Keratinocyte (primary cell): ENCODE measurements around the gene ROR1. TPM values are rescaled to one million over a fixed set of nuclear protein-coding genes. Genes with fewer than 3 reads are reported as not detected.
A peak's percentile ranks its signal among the peaks of the same experiment; 100 is the strongest.

Experiments used
- DNase-seq: peaks from one replicate; pipeline ENCODE4 v3.0.0-alpha.2; 2011; ENCODE audit warnings: low read depth, missing footprints, low spot score
- FAIRE-seq: peaks from 2 replicates; lab custom pipeline; 2011; peaks lifted over from hg19 to GRCh38; lab: Jason Lieb, UNC
- H2AFZ ChIP-seq: 2 replicates; pipeline ENCODE4 v1.6.0; 2012; ENCODE audit warnings: low read length, control low read depth, inconsistent platforms; ENCODE audit not compliant: control insufficient read depth
- H3K27ac ChIP-seq: 2 replicates; pipeline ENCODE4 v1.5.1; 2011; ENCODE audit warnings: low read length; ENCODE audit not compliant: control insufficient read depth, insufficient read depth
- H3K27me3 ChIP-seq: 3 replicates; pipeline ENCODE4 v1.6.0; 2011; ENCODE audit warnings: low read length; ENCODE audit not compliant: control insufficient read depth, insufficient read depth; ENCODE audit errors: extremely low read depth
- H3K36me3 ChIP-seq, 2 experiments: 2 replicates in 1 of 2; 3 replicates in 1 of 2; pipeline ENCODE4 v1.5.1; 2011; ENCODE audit warnings: low read length in 2 of 2, mild to moderate bottlenecking in 1 of 2; ENCODE audit not compliant: control insufficient read depth in 2 of 2, insufficient read depth in 2 of 2; ENCODE audit errors: extremely low read depth in 1 of 2
- H3K4me1 ChIP-seq: 3 replicates; pipeline ENCODE4 v1.5.1; 2011; ENCODE audit warnings: low read length; ENCODE audit not compliant: control insufficient read depth, insufficient read depth; ENCODE audit errors: extremely low read depth
- H3K4me2 ChIP-seq: 3 replicates; pipeline ENCODE4 v1.6.0; 2011; ENCODE audit warnings: low read depth, low read length; ENCODE audit not compliant: control insufficient read depth, insufficient read depth; ENCODE audit errors: extremely low read depth
- H3K4me3 ChIP-seq, 3 experiments: fragments of 200-600 bp in 1 of 3; sonication (generic) in 1 of 3; 2 replicates in 2 of 3; 3 replicates in 1 of 3; pipeline ENCODE4 v1.5.1; 2011 to 2016; ENCODE audit warnings: low read length in 3 of 3, mild to moderate bottlenecking in 3 of 3, control low read depth in 2 of 3, inconsistent platforms in 1 of 3, low read depth in 1 of 3, mixed read lengths in 1 of 3, mixed run types in 1 of 3, moderate library complexity in 1 of 3; ENCODE audit not compliant: control insufficient read depth in 2 of 3, insufficient read depth in 2 of 3; ENCODE audit errors: extremely low read depth in 1 of 3
- H3K79me2 ChIP-seq: 2 replicates; pipeline ENCODE4 v1.6.0; 2012; ENCODE audit warnings: low read length; ENCODE audit not compliant: control insufficient read depth, insufficient read depth
- H3K9ac ChIP-seq: 3 replicates; pipeline ENCODE4 v1.6.0; 2011; ENCODE audit warnings: low read length; ENCODE audit not compliant: control insufficient read depth, insufficient read depth; ENCODE audit errors: extremely low read depth
- H3K9me1 ChIP-seq: 3 replicates; pipeline ENCODE4 v1.6.0; 2011; ENCODE audit warnings: low read length; ENCODE audit not compliant: control insufficient read depth, insufficient read depth; ENCODE audit errors: extremely low read depth
- H3K9me3 ChIP-seq: 2 replicates; pipeline ENCODE4 v1.5.1; 2012; ENCODE audit warnings: low read depth, low read length; ENCODE audit not compliant: control insufficient read depth
- H4K20me1 ChIP-seq: 3 replicates; pipeline ENCODE4 v1.6.0; 2011; ENCODE audit warnings: low read length; ENCODE audit not compliant: control insufficient read depth, insufficient read depth; ENCODE audit errors: extremely low read depth
- CTCF ChIP-seq, 3 experiments: IDR thresholded peaks in 1 of 3; conservative IDR thresholded peaks in 1 of 3; optimal IDR thresholded peaks in 1 of 3; 2 replicates in 2 of 3; 3 replicates in 1 of 3; pipeline versions ENCODE3 to v1.5.1; 2011; ENCODE audit warnings: low read length in 3 of 3, mild to moderate bottlenecking in 3 of 3, moderate library complexity in 2 of 3, control low read depth in 1 of 3, inconsistent platforms in 1 of 3; ENCODE audit not compliant: insufficient read depth in 2 of 3; ENCODE audit errors: extremely low read depth in 1 of 3
- EZH2 ChIP-seq: IDR thresholded peaks from one replicate; pipeline ENCODE4 v1.6.1; 2012; ENCODE audit warnings: inconsistent platforms, mild to moderate bottlenecking, low read length, moderate library complexity
- dilution Hi-C: fragments of 300-500 bp; cut with MboI; formaldehyde crosslinking; loops from one replicate; pipeline ENCODE4 v1.7.0; 2020; ENCODE audit warnings: low sequenced_read_pairs; ENCODE audit not compliant: extremely low pct_ligation_motif_present
- polyA plus RNA-seq, 5 experiments: library from polyadenylated mRNA; depleted of rRNA in 3 of 5; stranded (reverse) in 3 of 5; stranded (forward) in 1 of 5; unstranded in 1 of 5; fragments of >200 nt; gene quantifications; 1 replicate in 1 of 5; 2 replicates in 3 of 5; 3 replicates in 1 of 5; pipeline versions ENCODE4 v1.2.1 to v1.2.3, GENCODE V29; 2011 to 2012; ENCODE audit warnings: missing spikeins in 2 of 5, low read depth in 1 of 5, low replicate concordance in 1 of 5

ROR1 gene
- polyA plus RNA-seq, 1 donor (not counting 4 experiments of a cell fraction or from before 2014, with no cell fraction given), result 9.2 TPM

GRCh38 chr1:64080941-64081562 lies 307.2 kb downstream of the ROR1 start:
- no peaks in the 10 kb centered on the region for H3K9me1 ChIP-seq
- H3K27ac ChIP-seq, result peak overlapping the region; percentile 15
- TF ChIP-seq EZH2, result no peak
- no peak for TF ChIP-seq CTCF (optimal IDR thresholded peaks at IDR 0.05 in 1 of 3, IDR thresholded peaks at IDR 0.05 in 1 of 3, conservative IDR thresholded peaks at IDR 0.05 in 1 of 3; ENCODE audit: extremely low read depth in 1 of 3, insufficient read depth in 2 of 3, low read length in 3 of 3)
- no peaks in the 10 kb centered on the region for H3K27me3 ChIP-seq
- no peaks in the 10 kb centered on the region for H4K20me1 ChIP-seq
- no peak overlapping the region for H2AFZ ChIP-seq
- dilution Hi-C loops, result no loop called here
- H3K36me3 ChIP-seq, result no peaks in the 10 kb centered on the region
- H3K4me1 ChIP-seq, result peaks cover 39% of the 10 kb centered on the region
- no peaks in the 10 kb centered on the region for H3K9me3 ChIP-seq
- no peak overlapping the region for H3K9ac ChIP-seq
- no peak overlapping the region for H3K4me3 ChIP-seq
- H3K79me2 ChIP-seq, result no peaks in the 10 kb centered on the region
- H3K4me2 ChIP-seq, result no peak overlapping the region
- DNase-seq, result no peak
- FAIRE-seq, result peak; percentile 90

DNA sequence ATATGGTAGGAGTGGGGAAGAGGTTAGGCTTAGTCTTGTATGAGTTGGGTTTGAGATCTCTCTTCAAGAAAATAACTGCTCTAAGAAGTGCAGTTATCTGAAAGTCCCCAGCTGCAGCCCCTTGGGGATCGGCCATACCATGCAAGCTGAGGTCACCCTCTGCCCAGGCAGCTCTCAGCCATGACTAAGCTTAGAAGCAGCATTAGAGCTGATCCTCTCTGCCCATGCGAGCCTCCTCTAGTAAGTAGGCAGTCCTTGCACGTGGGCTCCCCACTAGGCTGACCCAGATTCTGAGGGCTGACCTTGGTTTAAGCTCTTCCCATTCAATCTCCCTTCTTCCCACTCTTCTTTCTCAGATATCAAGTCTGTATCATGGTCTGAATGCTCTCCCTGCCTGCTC lies 308.6 kb downstream of the ROR1 start:
- DNase-seq (no peak), FAIRE-seq (peak; percentile 88)
- H3K9me3 ChIP-seq, result no peaks in the 10 kb centered on the region
- H3K4me1 ChIP-seq, result peaks cover 32% of the 10 kb centered on the region
- H3K9me1 ChIP-seq, result no peaks in the 10 kb centered on the region
- peak overlapping the region; percentile 42 for H3K4me2 ChIP-seq
- H3K36me3 ChIP-seq, result no peaks in the 10 kb centered on the region
- H4K20me1 ChIP-seq, result no peaks in the 10 kb centered on the region
- H3K27me3 ChIP-seq, result no peaks in the 10 kb centered on the region
- dilution Hi-C loops, result no loop called here
- H3K9ac ChIP-seq, result no peak overlapping the region
- H3K4me3 ChIP-seq, result peak overlapping the region in 1 of 3 experiments; percentile 15
- H2AFZ ChIP-seq, result no peak overlapping the region
- TF ChIP-seq CTCF (optimal IDR thresholded peaks at IDR 0.05 in 1 of 3, IDR thresholded peaks at IDR 0.05 in 1 of 3, conservative IDR thresholded peaks at IDR 0.05 in 1 of 3; ENCODE audit: extremely low read depth in 1 of 3, insufficient read depth in 2 of 3, low read length in 3 of 3) (no peak), EZH2 (no peak)
- H3K27ac ChIP-seq, result peak overlapping the region; percentile 32
- H3K79me2 ChIP-seq, result no peaks in the 10 kb centered on the region
